Epithelial cell of proximal tubule (primary cell): ENCODE data around the gene MYL12B. TPM values are rescaled to one million over a fixed set of nuclear protein-coding genes. Genes with fewer than 3 reads are reported as not detected.
A peak's percentile ranks its signal among the peaks of the same experiment; 100 is the strongest.

Source experiments
- DNase-seq: peaks from one replicate; pipeline ENCODE4 v3.0.0-alpha.2; 2011; ENCODE audit warnings: low read depth
- H3K4me3 ChIP-seq: 2 replicates; pipeline ENCODE4 v1.5.1; 2011; ENCODE audit warnings: low read depth, mild to moderate bottlenecking, low read length
- CTCF ChIP-seq: conservative IDR thresholded peaks from 2 replicates; pipeline ENCODE4 v1.5.1; 2012; ENCODE audit warnings: low read depth, mild to moderate bottlenecking, low read length
- total RNA-seq: library from RNA; depleted of rRNA; stranded (reverse); fragments of >200 nt; gene quantifications from 2 replicates; pipeline ENCODE4 v1.2.3, GENCODE V29; 2015

Gene MYL12B
- 562 and 563 TPM in 2 replicates for total RNA-seq

- no peak for TF ChIP-seq CTCF
- no peak for DNase-seq
- H3K4me3 ChIP-seq: peak within 1 kb of the TSS; percentile 68
Observed at GRCh38 chr18:3261373-3262233, at the start of gene MYL12B. MYL12B (plus strand) TSS chr18:3262133; CDS start chr18:3272899, 10,766 bp downstream.

- DNase-seq: no peak
- no peak for TF ChIP-seq CTCF
- no peak overlapping the region for H3K4me3 ChIP-seq
Observed at GRCh38 chr18:3212657-3213056, 49.3 kb upstream of the MYL12B start.

DNA sequence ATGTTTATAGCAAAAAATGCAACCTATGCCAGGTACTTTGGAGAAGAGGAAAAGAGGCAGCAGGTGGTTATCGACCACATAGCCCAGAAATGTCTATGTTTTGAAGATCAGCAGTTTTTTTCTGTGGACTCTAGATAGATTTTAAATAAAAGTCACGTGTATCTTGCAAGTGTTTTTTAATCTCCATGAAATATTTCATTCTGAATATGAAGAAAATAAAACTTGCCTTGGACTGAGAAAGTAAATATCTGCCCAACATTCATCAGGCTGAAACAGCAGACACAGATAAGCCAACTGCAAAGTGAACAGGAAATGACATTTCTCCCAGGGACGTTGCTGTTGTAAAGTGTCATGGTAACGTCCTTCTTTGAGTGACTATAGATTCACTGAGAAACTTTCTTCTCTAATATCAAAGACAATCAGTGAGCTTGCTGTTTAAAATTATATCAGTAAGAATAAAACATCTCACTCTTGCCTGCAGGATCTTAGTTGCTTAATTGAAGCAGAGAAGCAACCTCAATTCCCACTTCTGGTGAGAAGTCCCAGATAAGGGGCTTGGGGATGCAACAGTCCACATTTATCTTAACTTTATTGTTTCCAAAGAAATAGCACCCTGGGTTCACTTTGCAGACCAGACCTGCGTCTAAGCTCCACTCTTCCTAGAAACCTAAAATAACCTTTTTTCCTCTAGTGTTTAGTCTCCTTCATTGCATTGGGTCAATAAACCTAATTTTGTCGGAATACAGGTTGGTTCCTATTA lies 48.5 kb upstream of the MYL12B start:
- DNase-seq: no peak
- H3K4me3 ChIP-seq: no peak overlapping the region
- no peak for TF ChIP-seq CTCF

DNA sequence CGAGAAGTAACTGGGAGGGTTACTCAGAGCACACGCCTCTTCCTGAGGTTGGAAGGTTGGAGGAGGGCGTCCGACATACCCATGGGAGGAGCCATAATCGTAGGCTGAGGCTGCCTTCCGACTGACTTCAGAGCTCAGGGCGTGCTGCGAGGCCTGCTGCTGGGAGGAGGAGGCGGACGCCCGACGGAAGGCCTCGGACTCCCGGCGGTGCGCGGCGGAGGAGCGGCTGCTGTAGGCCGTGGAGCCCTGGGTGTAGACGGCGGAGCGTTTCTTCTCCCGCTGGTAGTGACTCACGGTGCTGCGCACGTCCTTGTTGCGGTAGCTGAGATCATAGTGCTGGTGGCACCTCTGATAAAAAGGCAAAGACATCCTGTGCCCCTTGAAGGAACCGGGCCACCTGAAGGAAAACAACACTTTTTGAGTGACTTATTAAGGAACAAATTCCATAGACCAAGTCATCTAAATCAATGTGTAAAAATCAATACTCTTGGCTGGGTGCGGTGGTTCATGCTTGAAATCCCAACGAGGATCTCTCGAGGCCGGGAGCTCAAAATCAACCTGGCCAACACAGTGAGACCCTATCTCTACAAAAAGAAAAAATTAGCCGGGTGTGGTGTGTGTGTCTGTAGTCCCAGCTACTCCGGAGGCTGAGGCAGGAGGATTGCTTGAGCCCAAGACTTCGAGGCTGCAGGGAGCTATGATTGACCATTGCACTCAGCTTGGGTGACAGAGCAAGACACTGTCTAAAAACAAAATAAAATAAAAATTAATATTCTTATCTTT lies 46.9 kb upstream of the MYL12B start:
- DNase-seq: no peak
- TF ChIP-seq CTCF: no peak

GRCh38 chr18:3216987-3217386 lies 44.9 kb upstream of the MYL12B start:
- H3K4me3 ChIP-seq: no peak overlapping the region
- TF ChIP-seq CTCF: no peak
- DNase-seq: no peak

More for the DNA sequence above, 46.9 kb upstream of the MYL12B start:
- H3K4me3 ChIP-seq: no peak overlapping the region

DNA sequence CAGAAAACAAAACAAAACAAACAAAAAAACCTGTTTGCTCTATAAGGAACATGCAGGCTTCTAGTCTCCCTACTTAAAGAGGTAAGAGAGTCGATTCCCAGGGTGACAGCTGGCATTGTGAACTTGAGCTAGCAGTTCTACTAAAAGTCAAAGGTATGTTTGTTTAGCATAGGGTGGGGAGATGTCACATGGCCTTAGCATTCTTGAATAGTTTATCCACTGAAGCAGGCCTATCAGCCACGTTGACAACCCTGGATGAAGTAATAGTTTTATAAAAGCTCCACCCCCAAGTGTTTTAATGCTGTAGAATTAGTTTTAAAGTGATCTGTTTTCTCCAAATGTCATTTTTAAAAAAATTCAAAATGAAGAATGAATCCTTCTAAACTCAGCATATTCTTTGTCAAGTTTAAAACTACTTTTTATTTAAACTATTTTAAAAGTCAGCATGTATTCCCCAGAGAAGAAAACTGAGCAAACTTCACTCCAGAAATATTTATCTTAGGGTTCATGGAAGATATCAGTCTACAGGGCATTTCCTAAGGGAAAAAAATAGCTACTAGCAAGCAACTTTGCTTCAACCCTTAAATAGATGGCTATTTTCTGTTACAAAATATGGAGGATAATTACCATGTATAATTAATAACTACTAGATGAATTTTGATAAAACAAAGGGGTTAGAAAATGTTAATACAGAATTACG lies 43.8 kb upstream of the MYL12B start:
- TF ChIP-seq CTCF: no peak
- DNase-seq: no peak
- H3K4me3 ChIP-seq: no peak overlapping the region
